GM19463 (cell line): ENCODE results near the gene ZNF594.
"Not testable (repeated sequence)": the region's sequence is repeated elsewhere in the genome, so short reads cannot be mapped to it uniquely, and the experiment has no call there.

Experiments
- ATAC-seq: cut with Tn5 transposase; IDR thresholded peaks from one replicate; pipeline ENCODE4 v1.9.1; 2021; ENCODE audit warnings: mild to moderate bottlenecking, moderate library complexity; ENCODE audit not compliant: unreplicated experiment

Gene ZNF594

DNA sequence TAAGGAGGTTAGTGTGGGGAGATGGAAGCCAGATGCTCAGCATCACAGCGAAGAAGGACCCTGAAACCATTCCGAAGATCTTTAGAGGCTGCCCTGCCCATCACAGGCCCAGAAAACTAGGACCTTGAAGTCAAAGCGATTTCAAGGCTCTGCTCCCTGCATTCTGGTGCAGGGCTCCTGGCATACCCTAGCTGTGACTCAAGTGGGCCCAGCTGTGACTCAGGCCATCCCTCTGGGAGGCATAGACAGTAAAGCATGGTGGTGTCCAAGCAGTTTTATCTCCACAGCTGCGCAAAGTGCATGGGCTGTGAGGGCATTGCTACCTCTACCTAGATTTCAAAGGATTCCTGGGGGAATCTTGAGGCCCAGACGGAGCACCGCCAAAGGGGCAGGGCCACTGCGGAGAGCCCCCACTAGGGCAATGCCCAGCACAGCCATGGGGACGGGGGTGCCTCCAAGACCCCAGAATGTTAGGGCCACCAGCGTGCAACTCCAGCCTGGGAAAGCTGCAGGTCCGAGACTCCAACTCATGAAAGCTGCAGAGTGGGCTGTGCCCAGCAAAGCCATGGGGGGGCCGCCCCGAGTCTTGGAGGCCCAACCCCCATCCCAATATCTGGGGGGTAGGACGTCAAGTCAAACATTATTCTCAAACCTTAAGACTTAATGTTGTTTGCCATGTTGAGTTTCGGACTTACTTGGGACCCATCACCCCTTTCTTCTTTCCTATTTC is 11.7 kb upstream of the ZNF594 start:
- no peak for ATAC-seq

DNA sequence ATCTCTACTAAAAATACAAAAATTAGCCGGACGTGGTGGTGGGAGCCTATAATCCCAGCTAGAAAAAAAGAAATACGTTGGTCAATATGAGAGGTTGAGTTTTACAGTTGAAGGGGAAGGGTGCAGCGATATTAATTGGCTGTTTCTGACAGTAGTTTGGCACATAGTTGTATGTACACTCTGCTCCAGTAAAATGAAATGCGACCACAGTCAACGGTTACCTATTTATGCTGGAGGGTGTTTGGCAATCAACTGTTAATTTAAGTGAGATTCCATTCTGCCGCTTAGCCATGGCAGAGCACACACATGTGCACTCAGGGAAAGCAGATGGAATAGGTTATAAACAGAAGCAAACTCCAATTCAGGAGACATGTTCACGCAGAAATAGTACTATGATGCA is 9.3 kb upstream of the ZNF594 start:
- no peak for ATAC-seq

DNA sequence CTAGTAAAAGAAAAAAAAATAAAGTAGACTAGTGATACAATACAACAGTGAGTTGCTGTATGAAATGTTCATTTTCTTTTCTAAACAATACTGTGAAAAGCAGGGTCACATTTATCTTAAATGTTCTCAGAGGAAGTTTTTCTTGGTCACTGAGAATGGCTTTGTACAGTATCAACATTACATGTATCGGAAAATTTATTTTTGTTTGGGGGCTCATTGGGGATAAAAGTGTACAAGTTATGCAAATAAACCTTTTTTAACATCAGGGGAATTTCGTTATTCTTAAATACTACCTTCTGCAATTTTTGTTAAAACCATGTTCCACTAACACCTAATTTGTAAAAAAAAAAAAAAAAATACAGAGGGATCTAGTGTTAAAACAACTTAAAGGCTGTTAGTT is 8.7 kb upstream of the ZNF594 start:
- no peak for ATAC-seq

DNA sequence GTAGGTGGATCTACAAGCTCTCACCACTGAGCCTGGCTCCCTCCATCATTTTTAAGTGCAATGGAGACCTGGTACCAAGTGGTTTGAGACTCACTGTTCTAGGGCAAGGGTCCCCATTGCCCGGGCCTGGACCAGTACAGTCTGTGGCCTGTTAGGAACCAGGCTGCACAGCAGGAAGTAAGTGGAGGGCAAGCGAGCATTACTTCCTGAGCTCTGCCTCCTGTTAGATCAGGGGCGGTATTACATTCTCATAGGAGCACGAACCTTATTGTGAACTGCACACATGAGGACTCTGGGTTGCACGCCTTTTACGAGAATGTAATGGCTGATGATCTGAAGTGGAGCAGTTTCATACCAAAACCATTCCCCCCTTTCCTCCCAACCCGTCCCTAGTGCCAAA is 6.8 kb upstream of the ZNF594 start:
- no peak for ATAC-seq

DNA sequence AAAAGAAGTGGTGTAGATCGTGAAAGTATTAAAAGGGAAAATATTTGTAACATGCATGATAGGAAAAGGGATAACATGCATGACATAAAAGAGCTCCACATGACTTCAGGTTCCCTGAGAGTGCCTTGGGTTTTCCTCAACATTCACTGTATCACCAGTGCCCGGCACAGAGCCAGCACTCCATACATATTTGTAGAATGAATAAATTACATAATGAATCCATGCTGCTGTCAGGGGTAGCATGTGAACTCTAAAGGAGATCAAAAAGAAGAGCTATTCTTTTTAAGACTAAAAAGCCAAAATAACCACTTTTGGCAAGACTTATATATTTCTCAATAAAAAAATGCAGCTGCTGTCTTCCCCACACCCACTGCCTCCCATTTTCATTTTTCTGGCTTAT is 2.7 kb upstream of the ZNF594 start:
- ATAC-seq: no peak

DNA sequence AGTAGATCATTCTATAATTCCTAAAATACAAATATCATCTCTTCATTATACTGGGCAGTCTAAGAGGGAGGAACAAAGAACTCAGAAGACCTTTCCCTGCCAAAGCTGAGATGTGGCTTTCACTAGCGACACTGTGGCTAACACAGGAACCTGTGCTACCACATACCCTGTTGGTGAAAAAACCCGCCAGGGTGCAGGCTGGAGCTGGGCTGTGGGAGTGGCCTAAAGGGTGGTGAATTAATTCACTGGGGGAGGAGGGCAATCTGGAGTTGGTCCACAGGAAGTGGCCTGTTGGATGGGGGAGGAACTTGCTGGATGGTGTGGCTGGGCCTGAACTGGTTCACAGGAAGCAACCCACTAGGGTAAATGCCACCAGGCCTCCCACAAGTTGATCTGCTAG is 7.4 kb downstream of the ZNF594 start:
- no peak for ATAC-seq

DNA sequence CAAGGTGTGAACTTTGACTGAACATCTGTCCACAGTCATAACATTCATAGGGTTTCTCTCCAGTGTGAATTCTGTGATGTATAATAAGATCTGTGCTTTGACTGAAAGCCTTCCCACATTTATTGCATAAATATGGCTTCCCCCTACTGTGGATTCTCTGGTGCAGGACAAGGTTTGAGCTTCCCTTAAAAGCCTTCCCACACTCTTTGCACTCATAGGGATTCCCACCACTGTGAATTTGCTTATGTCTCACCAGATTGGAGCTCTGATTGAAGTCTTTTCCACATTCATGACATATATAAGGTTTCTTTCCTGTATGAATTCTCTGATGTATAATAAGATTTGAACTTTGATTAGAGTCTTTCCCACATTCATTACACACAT is 8.3 kb downstream of the ZNF594 start:
- no peak for ATAC-seq

DNA sequence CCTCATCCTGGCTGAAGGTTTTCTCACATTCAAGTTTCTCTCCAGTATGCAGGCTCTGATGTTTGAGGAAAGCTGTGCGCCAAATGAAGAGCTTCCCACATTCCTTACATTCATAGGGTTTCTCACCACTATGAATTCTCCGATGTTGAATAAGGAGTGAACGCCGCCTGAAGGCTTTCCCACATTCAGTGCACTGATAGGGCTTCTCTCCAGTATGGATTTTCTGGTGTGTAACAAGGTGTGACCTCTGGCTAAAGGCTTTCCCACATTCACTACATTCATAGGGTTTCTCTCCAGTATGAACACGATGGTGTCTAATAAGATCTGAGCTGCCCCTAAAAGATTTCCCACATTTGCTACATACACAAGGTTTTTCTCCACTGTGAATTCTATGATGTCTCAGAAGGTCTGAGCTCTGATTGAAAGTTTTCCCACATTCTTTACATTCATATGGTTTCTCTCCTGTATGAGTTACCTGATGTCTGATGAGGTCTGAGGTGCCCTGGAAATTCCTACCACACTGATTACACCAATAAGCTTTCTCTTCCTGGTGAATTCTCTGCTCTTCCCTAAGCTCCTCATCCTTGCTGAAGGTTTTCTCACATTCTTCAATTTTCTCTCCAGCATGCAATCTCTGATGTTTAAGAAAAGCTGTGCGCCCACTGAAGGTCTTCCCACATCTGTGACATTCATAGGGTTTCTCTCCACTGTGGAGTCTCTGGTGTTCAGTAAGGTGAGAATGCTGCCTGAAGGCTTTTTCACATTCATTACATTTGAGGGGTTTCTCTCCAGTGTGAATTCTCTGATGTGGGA is 8.9 kb downstream of the ZNF594 start:
- ATAC-seq: no peak

DNA sequence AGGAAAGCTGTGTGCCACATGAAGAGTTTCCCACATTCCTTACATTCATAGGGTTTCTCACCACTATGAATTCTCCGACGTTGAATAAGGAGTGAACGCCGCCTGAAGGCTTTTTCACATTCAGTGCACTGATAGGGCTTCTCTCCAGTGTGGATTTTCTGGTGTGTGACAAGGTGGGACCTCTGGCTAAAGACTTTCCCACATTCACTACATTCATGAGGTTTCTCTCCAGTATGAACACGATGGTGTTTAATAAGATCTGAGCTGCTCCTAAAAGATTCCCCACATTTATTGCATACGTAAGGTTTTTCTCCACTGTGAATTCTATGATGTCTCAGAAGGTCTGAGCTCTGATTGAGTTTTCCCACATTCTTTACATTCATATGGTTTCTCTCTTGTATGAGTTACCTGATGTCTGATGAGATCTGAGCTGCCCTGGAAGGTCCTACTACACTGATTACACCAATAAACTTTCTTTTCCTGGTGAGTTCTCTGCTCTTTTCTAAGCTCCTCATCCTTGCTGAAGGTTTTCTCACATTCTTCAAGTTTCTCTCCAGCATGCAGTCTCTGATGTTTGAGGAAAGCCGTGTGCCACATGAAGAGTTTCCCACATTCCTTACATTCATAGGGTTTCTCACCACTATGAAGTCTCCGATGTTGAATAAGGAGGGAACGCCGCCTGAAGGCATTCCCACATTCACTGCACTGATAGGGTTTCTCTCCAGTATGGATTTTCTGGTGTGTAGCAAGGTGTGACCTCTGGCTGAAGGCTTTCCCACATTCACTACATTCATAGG is 10.0 kb downstream of the ZNF594 start:
- ATAC-seq: no peak

DNA sequence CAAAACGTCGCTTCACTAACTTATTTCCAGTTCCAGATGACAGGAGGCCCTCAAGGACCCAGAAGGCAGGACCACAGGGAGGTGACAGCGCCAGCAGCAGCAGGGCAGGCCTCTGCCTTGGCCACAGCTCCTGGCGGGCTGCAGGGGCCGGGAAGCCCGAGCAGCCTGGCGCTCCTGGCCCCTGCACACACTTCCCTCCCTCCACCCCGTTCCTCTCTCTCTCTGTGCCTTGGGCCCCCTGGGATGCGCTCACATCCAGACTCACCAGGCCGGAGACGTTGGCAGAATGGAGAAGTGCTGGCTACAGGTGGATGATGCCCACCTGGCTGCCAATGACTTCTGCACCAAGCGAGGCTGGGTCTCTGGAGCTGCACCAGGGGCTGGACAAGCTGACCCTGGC is 12.7 kb downstream of the ZNF594 start:
- ATAC-seq: no peak

DNA sequence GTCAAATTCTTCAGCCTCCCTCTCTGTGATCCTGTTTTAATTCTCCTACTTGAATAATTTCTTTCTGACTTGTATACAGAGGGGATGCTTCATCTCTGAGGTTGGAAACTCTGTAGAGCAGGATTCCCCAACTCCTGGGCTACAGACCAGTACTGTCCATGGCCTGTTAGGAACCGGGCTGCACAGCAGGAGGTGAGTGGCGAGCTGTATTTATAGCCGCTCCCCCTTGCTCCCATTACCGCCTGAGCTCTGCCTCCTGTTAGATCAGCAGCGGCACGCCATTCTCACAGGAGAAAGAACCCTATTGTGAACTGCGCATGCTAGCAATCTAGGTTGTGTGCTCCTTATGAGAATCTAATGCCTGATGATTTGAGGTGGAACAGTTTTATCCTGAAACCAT is 16.6 kb downstream of the ZNF594 start:
- not testable (repeated sequence) for ATAC-seq

DNA sequence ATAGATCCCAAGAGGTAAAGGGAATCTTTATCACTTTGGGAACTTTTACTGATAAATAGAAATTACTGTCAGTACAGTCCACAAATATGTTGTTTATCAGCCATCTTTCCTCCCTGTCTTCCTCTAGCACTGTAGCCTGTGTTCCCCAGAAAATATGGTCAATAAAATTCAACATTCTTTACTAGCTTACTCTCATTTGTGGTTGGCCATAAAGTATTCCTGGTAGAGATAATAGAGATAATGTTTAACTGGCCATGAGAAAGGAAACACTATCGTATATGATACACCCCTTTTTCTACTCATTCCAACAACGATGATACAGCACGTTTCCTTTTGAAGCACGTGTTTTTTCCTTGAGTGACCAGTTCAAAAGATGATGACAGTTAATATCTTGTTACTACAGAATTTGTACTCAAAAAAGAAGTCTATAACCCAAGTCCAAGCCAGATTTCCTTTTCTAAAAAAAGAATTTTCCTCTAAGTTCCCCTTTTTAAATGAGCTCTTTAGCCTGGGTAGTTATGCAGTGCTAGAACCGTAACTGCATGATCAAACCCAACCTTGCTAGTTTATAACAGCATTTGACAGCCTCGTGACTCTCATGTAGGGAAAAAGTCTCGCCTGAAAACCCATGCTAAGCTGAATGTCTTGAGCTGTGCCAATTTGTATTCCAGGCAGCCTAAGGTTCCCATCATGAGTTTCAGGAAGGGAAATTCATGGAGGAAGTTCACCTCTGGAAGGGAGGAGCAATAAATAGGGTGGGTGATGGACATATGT is 25.7 kb downstream of the ZNF594 start:
- ATAC-seq: not testable (repeated sequence)

DNA sequence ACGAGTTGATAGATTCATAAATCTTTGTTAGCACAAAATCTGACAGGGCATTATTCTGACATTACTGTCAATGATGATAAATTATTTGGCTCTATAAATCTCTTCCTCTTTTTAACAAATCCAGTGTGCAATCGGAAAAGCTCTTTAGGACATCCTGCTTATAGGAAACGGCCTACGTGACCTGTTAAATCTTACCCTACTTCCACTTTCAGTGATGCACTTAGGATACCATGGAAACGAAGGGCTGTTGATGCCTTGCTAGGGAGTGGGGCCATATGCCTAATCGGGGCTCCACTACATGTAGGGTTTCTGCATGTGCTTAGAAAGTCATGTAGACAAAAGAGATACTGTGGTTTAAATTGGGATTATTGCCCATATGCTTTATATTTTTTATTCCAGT is 27.2 kb downstream of the ZNF594 start:
- ATAC-seq: no peak

DNA sequence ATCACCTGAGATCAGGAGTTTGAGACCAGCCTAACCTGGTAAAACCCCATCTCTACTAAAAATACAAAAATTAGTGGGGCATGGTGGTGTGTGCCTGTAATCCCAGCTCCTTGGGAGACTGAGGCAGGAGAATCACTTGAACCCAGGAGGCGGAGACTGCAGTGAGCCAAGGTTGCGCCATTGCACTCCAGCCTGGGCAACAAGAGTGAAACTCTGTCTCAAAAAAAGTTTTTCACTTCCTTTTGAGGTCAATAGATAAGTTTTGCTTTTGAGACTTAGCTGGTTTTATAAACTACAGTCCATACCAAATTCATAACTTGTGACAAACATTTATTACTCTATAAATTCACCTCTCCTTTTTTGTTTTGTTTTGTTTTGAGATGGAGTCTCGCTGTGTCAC is 29.9 kb downstream of the ZNF594 start:
- ATAC-seq: not testable (repeated sequence)

DNA sequence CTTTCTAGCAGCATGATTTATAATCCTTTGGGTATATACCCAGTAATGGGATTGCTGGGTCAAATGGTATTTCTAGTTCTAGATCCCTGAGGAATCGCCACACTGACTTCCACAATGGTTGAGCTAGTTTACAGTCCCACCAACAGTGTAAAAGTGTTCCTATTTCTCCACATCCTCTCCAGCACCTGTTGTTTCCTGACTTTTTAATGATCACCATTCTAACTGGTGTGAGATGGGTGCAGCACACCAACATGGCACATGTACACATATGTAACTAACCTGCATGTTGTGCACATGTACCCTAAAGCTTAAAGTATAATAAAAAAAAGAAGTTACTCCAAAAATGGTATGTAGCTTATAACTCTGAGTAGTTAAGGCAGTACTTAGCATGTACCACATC is 31.0 kb downstream of the ZNF594 start:
- not testable (repeated sequence) for ATAC-seq

DNA sequence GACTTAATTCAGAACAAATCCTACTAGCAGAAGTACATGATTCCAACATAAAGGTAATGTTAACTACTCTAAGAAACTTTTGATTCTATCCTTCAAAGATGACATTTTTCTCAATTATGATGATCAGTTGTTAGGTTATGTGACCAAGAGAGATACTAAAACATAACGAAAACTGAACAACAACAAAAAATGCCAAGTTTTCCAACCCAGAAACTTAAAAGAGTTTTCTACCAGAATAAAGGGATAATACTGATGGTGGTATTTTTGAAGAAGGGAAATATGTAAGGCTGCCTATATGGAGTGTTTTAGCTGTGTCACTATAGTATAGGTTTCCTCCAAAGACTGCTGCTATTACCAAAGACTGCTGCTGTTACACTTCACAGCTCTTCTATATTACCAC is 45.5 kb downstream of the ZNF594 start:
- ATAC-seq: not testable (repeated sequence)

DNA sequence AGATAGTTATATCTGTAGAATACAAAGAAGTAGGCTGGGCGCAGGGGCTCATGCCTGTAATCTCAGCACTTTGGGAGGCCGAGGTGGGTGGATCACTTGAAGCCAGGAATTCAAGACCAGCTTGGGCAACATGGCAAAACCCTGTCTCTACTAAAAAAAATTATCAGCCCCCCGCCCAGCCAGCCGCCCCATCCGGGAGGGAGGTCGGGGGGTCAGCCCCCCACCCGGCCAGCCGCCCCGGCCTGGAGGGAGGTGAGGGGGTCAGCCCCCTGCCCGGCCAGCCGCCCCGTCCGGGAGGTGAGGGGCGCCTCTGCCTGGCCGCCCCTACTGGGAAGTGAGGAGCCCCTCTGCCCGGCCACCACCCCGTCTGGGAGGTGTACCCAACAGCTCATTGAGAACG is 48.8 kb downstream of the ZNF594 start:
- ATAC-seq: not testable (repeated sequence)

DNA sequence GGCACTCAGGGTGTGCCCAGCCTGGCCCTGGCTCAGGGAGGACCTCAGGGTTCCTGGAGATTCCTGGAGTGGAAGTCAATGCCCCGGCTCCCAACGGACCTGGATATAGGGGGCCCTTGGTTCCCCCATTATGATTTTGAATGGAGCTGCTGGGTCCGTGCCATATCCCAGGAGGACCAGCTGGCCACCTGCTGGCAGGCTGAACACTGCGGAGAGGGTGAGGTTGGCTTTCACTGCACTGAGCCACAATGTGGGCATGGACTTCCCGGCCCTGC is 52.3 kb downstream of the ZNF594 start:
- ATAC-seq: no peak

DNA sequence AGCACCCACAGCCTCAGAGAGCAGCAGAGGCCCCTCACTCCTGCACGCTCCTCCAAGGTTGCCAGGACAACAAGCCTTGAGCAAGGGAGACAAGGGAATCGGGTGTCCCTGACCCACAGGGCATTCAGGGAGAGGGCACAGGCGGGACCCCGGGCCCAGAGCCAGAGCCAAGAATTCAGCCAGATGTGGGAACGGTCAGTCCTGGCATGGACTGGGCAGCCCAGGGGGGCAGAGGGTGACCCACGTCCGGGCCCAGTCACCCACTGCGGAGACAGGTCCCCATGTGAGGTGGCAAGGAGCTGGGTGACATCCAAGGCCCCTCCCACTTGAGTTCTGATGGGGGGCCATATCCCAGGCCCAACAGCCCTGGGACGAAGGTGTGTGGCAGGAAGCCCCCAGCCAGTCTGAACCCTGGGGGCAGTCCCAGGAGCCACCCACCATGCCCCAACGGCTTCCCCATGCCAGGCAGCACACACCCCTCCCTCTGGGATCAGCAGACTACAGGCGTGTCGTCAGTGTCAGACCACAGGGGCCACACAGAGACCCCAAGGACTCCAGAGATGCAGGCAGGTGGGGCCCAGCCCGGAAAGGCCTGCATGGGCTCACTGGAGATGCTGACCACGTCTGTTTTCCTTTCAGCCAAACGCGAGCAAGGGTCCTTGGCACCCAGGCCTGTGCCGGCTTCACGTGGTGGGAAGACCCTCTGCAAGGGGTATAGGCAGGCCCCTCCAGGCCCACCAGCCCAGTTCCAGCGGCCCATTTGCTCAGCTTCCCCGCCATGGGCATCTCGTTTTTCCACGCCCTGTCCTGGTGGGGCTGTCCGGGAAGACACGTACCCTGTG is 52.8 kb downstream of the ZNF594 start:
- no peak for ATAC-seq

DNA sequence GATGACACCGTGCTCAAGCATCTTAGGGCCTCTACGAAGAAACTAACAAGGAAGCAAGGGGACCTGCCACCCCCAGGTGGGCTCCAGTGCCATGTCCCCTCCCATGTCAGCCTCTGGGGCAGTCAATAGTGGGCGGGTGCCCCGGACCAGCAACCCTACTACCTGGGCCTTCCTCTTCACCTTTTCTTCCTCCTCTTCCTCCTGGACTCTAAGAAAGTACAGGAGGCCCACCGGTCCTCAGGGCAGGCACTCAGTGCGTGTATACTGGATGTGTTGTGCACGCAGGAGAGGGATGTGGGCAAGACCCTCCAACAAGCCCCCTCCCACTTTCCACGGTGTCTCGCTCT is 53.5 kb downstream of the ZNF594 start:
- ATAC-seq: not testable (repeated sequence)
